ENCODE results near the gene IL24. TPM values are rescaled to one million over a fixed set of nuclear protein-coding genes. Genes with fewer than 3 reads are reported as not detected.

IL24 gene
- total RNA-seq, 4 donors from 2014 or later: not detected

DNA sequence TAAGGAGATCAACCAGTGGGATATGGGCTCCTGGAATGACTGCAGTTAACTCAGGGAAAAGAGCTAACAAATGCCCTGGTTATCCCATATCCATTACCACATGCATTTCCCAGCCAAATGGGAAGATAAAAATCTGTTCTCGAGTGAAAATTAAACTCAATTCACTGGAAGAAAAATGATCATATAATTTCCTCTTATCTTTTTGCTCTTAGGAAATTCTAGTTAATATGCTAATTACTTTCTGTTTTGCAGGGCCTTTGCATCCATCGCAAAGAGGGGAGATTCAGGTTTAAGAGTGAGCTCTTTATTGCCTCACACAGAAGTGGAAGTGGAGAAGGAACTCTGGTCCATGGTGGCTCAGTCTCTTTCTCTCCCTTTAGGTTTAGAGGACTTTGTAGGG, 3.9 kb upstream of the IL24 start:
- Histone ChIP-seq H3K4me1 (no peaks in the 10 kb centered on the region), H3K9me3 (no peaks in the 10 kb centered on the region), H3K27ac (no peak overlapping the region), H3K27me3 (peaks cover 0 to 13% of the 10 kb centered on the region in 2 donors), H3K4me3 (no peak overlapping the region), H3K36me3 (no peaks in the 10 kb centered on the region)
- 80 to 87% methylated on average over 2 of the region's 2 CpGs for WGBS, 2 donors
- TF ChIP-seq EP300 (IDR thresholded peaks at IDR 0.05) (no peak), POLR2A (IDR thresholded peaks at IDR 0.05) (no peak)
- TF ChIP-seq, protein P1, sequence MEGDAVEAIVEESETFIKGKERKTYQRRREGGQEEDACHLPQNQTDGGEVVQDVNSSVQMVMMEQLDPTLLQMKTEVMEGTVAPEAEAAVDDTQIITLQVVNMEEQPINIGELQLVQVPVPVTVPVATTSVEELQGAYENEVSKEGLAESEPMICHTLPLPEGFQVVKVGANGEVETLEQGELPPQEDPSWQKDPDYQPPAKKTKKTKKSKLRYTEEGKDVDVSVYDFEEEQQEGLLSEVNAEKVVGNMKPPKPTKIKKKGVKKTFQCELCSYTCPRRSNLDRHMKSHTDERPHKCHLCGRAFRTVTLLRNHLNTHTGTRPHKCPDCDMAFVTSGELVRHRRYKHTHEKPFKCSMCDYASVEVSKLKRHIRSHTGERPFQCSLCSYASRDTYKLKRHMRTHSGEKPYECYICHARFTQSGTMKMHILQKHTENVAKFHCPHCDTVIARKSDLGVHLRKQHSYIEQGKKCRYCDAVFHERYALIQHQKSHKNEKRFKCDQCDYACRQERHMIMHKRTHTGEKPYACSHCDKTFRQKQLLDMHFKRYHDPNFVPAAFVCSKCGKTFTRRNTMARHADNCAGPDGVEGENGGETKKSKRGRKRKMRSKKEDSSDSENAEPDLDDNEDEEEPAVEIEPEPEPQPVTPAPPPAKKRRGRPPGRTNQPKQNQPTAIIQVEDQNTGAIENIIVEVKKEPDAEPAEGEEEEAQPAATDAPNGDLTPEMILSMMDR (IDR thresholded peaks at IDR 0.05): no peak
- no peak for DNase-seq (ENCODE audit: low spot score in 2 of 2)

DNA sequence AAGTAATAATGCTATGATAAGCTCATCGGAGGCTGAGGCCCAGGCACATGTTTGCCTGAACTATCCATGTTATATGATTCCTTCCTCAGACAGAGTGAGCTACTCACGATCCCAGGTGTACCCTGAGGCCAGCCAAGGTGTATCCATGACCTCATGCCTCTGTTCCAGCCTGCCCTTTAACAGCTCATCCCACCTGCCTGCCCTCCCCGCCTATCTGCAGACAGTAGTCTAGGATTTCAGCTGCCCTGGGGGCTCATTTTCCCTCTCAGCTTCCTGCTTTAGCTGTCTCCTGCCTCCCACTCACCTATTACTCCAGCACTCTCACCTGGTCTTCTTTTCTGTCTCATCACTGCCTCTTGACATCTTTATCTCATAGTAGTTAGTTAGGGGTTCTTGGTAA, 1.9 kb upstream of the IL24 start:
- H3K27ac ChIP-seq: no peak overlapping the region

DNA sequence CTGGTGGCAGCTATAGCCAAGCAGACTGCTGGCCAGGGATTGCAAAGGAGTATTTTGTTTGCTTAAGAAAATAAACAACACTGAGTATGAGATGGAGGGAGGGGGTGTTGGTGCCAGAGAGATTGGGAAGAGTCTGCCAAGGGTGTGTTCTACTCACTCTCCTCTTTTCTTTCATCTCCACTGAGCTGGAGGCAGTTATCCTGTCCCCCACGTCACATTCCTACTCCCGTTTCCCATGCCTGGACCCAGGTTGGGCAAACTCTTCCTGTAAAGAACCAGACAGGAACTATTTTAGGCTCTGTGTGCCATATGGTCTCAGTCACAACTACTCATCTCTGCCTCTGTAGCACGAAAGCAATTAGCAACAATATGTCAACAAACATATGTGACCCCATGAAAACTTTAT, 1.4 kb upstream of the IL24 start:
- Histone ChIP-seq H3K4me1 (no peaks in the 10 kb centered on the region), H3K27ac (no peak overlapping the region), H3K4me3 (no peak overlapping the region), H3K27me3 (no peaks in the 10 kb centered on the region), H3K9me3 (no peaks in the 10 kb centered on the region), H3K36me3 (no peaks in the 10 kb centered on the region)
- TF ChIP-seq EP300 (IDR thresholded peaks at IDR 0.05) (no peak), POLR2A (IDR thresholded peaks at IDR 0.05) (no peak)
- TF ChIP-seq, protein P1 (IDR thresholded peaks at IDR 0.05): no peak
- WGBS, 2 donors: 45 to 48% methylated on average over 3 of the region's 3 CpGs
- DNase-seq (ENCODE audit: low spot score in 2 of 2): no peak

More for the DNA sequence above, 1.9 kb upstream of the IL24 start:
- no peaks in the 10 kb centered on the region for H3K4me1 ChIP-seq
- TF ChIP-seq POLR2A (IDR thresholded peaks at IDR 0.05) (no peak), EP300 (IDR thresholded peaks at IDR 0.05) (no peak)
- TF ChIP-seq, protein P1 (IDR thresholded peaks at IDR 0.05): no peak
- 75 to 82% methylated on average over 3 of the region's 3 CpGs for WGBS, 2 donors
- peaks cover 0 to 3% of the 10 kb centered on the region in 2 donors for H3K27me3 ChIP-seq
- no peaks in the 10 kb centered on the region for H3K36me3 ChIP-seq
- no peaks in the 10 kb centered on the region for H3K9me3 ChIP-seq
- H3K4me3 ChIP-seq: no peak overlapping the region
- DNase-seq (ENCODE audit: low spot score in 2 of 2): no peak

DNA sequence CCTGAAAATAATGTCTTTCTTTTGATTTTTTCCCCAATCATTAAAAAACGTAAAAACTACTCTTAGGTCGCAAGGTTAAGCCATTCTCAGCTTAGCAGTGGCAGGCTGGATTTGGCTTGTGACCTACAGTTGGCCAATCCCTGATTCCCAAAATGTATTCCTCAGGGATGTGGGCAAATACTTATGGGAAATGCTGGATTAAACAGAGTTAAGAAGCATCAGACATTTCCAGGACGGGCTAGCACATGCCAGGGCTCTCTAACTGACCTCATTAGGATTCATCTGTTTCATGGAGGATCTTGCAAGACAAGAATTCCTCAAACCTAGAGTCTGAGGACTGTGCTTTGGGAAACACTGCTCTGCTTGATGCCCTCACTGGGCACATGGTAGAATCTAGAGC, 982 bp upstream of the IL24 start:
- H3K36me3 ChIP-seq: no peaks in the 10 kb centered on the region
- H3K4me3 ChIP-seq: no peak overlapping the region
- DNase-seq (ENCODE audit: low spot score in 2 of 2): no peak
- TF ChIP-seq POLR2A (IDR thresholded peaks at IDR 0.05): no peak
- TF ChIP-seq, protein P1 (IDR thresholded peaks at IDR 0.05): no peak
- no peak for TF ChIP-seq EP300 (IDR thresholded peaks at IDR 0.05)
- H3K4me1 ChIP-seq: no peaks in the 10 kb centered on the region
- no peak overlapping the region for H3K27ac ChIP-seq
- no peaks in the 10 kb centered on the region for H3K27me3 ChIP-seq
- 60 to 65% methylated on average over 3 of the region's 3 CpGs for WGBS, 2 donors
- no peaks in the 10 kb centered on the region for H3K9me3 ChIP-seq

DNA sequence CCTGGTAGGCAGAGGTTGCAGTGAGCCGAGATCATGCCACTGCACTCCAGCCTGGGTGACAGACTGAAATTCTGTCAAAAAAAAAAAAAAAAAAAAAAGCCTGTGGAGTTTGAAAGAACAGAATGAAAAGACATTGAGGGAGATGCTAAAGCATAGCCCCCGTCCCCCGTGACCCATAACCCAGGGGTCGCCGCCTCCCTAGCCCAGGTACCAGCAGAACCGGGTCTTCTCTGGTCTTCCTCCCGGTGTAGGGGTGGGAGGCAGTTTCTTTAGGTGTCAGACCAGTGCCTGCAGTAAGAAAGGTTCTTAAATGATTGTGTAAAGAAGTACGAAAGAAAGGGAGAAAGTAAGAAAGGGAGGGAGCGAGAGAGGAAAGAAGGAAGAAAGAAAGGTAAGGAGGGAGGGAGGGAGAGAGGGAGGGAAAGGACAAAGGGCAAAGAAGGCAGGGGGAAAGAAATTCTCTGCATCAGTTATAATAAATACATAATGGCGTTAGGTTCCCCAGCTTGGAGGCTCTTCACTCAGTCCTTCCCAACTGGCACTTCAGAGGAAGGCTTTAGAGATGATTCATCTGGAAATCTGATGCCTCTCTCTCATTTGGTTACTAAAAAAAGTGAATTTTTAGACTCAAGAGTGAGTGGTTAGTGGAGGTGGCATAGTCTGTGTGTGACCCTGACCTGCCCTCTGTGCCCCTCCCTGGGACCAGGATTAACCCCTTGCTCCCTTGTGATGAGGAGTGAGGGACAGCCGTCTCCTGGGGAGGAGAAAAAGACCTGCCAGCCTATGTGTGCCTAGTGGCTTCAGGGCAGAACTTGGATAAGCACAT, 1.1 kb downstream of the IL24 start:
- Histone ChIP-seq H3K9me3 (no peaks in the 10 kb centered on the region), H3K27ac (no peak overlapping the region), H3K36me3 (no peaks in the 10 kb centered on the region), H3K4me1 (no peaks in the 10 kb centered on the region), H3K4me3 (no peak overlapping the region), H3K27me3 (no peaks in the 10 kb centered on the region)
- WGBS, 2 donors: 76 to 80% methylated on average over 11 of the region's 11 CpGs
- TF ChIP-seq, protein P1 (IDR thresholded peaks at IDR 0.05): no peak
- no peak for TF ChIP-seq POLR2A (IDR thresholded peaks at IDR 0.05)
- no peak for TF ChIP-seq EP300 (IDR thresholded peaks at IDR 0.05)
- no peak for DNase-seq (ENCODE audit: low spot score in 2 of 2)
